Neural cell (in vitro differentiated cells): Measurements from ENCODE around the gene EN2. TPM values are rescaled to one million over a fixed set of nuclear protein-coding genes. Genes with fewer than 3 reads are reported as not detected.
A peak's percentile ranks its signal among the peaks of the same experiment; 100 is the strongest.

Experiments used
- H2AFZ ChIP-seq: fragments of 200-600, 300-800 bp; sonication (generic), shearing (Covaris generic); 2 replicates; pipeline ENCODE4 v1.6.0; 2014; ENCODE audit warnings: low read depth, mild to moderate bottlenecking, antibody characterized with exemption, low read length, moderate library complexity
- H3F3A ChIP-seq: fragments of 200-600 bp; shearing (Covaris generic); 2 replicates; pipeline ENCODE4 v1.6.1; 2016; ENCODE audit warnings: mild to moderate bottlenecking, moderate library complexity, mixed read lengths, antibody characterized with exemption, low read length; ENCODE audit not compliant: insufficient read depth, poor library complexity, severe bottlenecking
- H3K27ac ChIP-seq: fragments of 200-600, 300-800 bp; sonication (generic), shearing (Covaris generic); 2 replicates; pipeline ENCODE4 v1.5.1; 2014; ENCODE audit warnings: mild to moderate bottlenecking, low read length, moderate library complexity
- H3K27me3 ChIP-seq: fragments of 300-800, 200-600 bp; sonication (generic), shearing (Covaris generic); 2 replicates; pipeline ENCODE4 v1.6.0; 2014; ENCODE audit warnings: mild to moderate bottlenecking, low read depth, low read length, moderate library complexity; ENCODE audit not compliant: insufficient read depth
- H3K36me3 ChIP-seq: fragments of 300-800, 200-600 bp; sonication (generic), shearing (Covaris generic); 2 replicates; pipeline ENCODE4 v1.5.1; 2014; ENCODE audit warnings: mild to moderate bottlenecking, antibody characterized with exemption, low read length, moderate library complexity; ENCODE audit not compliant: insufficient read depth
- H3K4me2 ChIP-seq: fragments of 300-800, 200-600 bp; sonication (generic), shearing (Covaris generic); 2 replicates; pipeline ENCODE4 v1.6.0; 2014; ENCODE audit warnings: mild to moderate bottlenecking, low read length
- H3K4me3 ChIP-seq: fragments of 300-800, 200-600 bp; sonication (generic), shearing (Covaris generic); 2 replicates; pipeline ENCODE4 v1.5.1; 2014; ENCODE audit warnings: mild to moderate bottlenecking, low read length, moderate library complexity
- H3K79me2 ChIP-seq: fragments of 200-600 bp; shearing (Covaris generic); replicated peaks from 2 replicates; pipeline ENCODE4 v1.6.0; 2014; ENCODE audit warnings: mild to moderate bottlenecking, low read length, moderate library complexity; ENCODE audit not compliant: insufficient read depth
- H3K9ac ChIP-seq: fragments of 300-800, 200-600 bp; sonication (generic), shearing (Covaris generic); 2 replicates; pipeline ENCODE4 v1.6.1; 2016; ENCODE audit warnings: mild to moderate bottlenecking, low read length, mixed read lengths
- H3K9me2 ChIP-seq: fragments of 200-600 bp; shearing (Covaris generic); 2 replicates; pipeline ENCODE4 v1.6.1; 2016; ENCODE audit warnings: mild to moderate bottlenecking, low read length, mixed read lengths; ENCODE audit not compliant: insufficient read depth
- H3K9me3 ChIP-seq: fragments of 200-600, 300-800 bp; sonication (generic), shearing (Covaris generic); 2 replicates; pipeline ENCODE4 v1.6.1; 2016; ENCODE audit warnings: mild to moderate bottlenecking, mixed run types, low read length, moderate library complexity, mixed read lengths
- H4K20me1 ChIP-seq: fragments of 200-600 bp; shearing (Covaris generic); 2 replicates; pipeline ENCODE4 v1.6.1; 2016; ENCODE audit warnings: mild to moderate bottlenecking, mixed run types; ENCODE audit not compliant: insufficient read depth
- CTCF ChIP-seq: fragments of 450-650 bp; IDR thresholded peaks from 2 replicates; pipeline ENCODE4 v1.5.1; 2014; ENCODE audit warnings: antibody characterized with exemption, mild to moderate bottlenecking, moderate library complexity; ENCODE audit not compliant: poor library complexity, severe bottlenecking
- EP300 ChIP-seq: fragments of 450-650 bp; conservative IDR thresholded peaks from 2 replicates; pipeline ENCODE4 v1.6.1; 2014; ENCODE audit warnings: antibody characterized with exemption, mild to moderate bottlenecking, moderate library complexity; ENCODE audit not compliant: poor library complexity, severe bottlenecking
- EZH2 ChIP-seq: fragments of 200-600, 300-800 bp; shearing (Covaris generic), sonication (generic); IDR thresholded peaks from 2 replicates; pipeline ENCODE4 v1.6.1; 2014; ENCODE audit warnings: antibody characterized with exemption, low read length, borderline replicate concordance, mild to moderate bottlenecking; ENCODE audit not compliant: insufficient read depth, poor library complexity, severe bottlenecking
- MXI1 ChIP-seq: fragments of 450-650 bp; conservative IDR thresholded peaks from 2 replicates; pipeline ENCODE4 v1.6.1; 2014; ENCODE audit warnings: antibody characterized with exemption, mild to moderate bottlenecking; ENCODE audit not compliant: poor library complexity, severe bottlenecking
- POLR2AphosphoS5 ChIP-seq: IDR thresholded peaks from 2 replicates; pipeline ENCODE4 v1.6.1; 2012
- RAD21 ChIP-seq: fragments of 450-650 bp; conservative IDR thresholded peaks from 2 replicates; pipeline ENCODE4 v1.6.1; 2014; ENCODE audit warnings: antibody characterized with exemption, mild to moderate bottlenecking, moderate library complexity
- REST ChIP-seq: IDR thresholded peaks from 2 replicates; pipeline ENCODE4 v1.6.1; 2012; ENCODE audit warnings: borderline replicate concordance
- SMC3 ChIP-seq: fragments of 450-650 bp; conservative IDR thresholded peaks from 2 replicates; pipeline ENCODE4 v1.6.1; 2014; ENCODE audit warnings: antibody characterized with exemption, mild to moderate bottlenecking, moderate library complexity; ENCODE audit not compliant: poor library complexity
- TAF1 ChIP-seq: IDR thresholded peaks from 2 replicates; pipeline ENCODE4 v1.6.1; 2012; ENCODE audit warnings: low read depth
- polyA plus RNA-seq: library from polyadenylated mRNA; depleted of rRNA; stranded (reverse); fragments of >200 nt; gene quantifications from 2 replicates; pipeline ENCODE4 v1.2.3, GENCODE V29; 2014

Gene EN2
- polyA plus RNA-seq, 1 donor from 2014 or later: not detected

GRCh38 chr7:155510975-155511701 is 53.2 kb downstream of the EN2 start:
- Histone ChIP-seq H3K27ac (no peak overlapping the region), H4K20me1 (no peaks in the 10 kb centered on the region), H3K4me2 (no peak overlapping the region)

GRCh38 chr7:155511702-155511996 is 53.7 kb downstream of the EN2 start:
- Histone ChIP-seq H2AFZ (no peak overlapping the region), H3K9ac (no peak overlapping the region), H3F3A (no peaks in the 10 kb centered on the region), H3K4me3 (no peak overlapping the region), H3K79me2 (no peaks in the 10 kb centered on the region), H3K27ac (no peak overlapping the region), H3K9me2 (no peaks in the 10 kb centered on the region), H3K9me3 (no peaks in the 10 kb centered on the region), H4K20me1 (no peaks in the 10 kb centered on the region), H3K27me3 (peaks cover 96% of the 10 kb centered on the region), H3K36me3 (no peaks in the 10 kb centered on the region), H3K4me2 (no peak overlapping the region)
- TF ChIP-seq CTCF (no peak), TAF1 (no peak), SMC3 (no peak), RAD21 (no peak)

More at GRCh38 chr7:155510975-155511701, 53.2 kb downstream of the EN2 start:
- H3K9me2 ChIP-seq: no peaks in the 10 kb centered on the region
- no peak overlapping the region for H2AFZ ChIP-seq
- no peaks in the 10 kb centered on the region for H3K79me2 ChIP-seq
- no peak overlapping the region for H3K9ac ChIP-seq
- H3K36me3 ChIP-seq: no peaks in the 10 kb centered on the region
- H3K9me3 ChIP-seq: no peaks in the 10 kb centered on the region
- no peak overlapping the region for H3K4me3 ChIP-seq
- H3K27me3 ChIP-seq: peaks cover 98% of the 10 kb centered on the region
- H3F3A ChIP-seq: no peaks in the 10 kb centered on the region
- TF ChIP-seq REST (no peak), POLR2AphosphoS5 (peak; percentile 29), RAD21 (no peak), SMC3 (no peak), TAF1 (no peak), CTCF (no peak), EP300 (no peak), EZH2 (no peak), MXI1 (no peak)
